ENCODE data around the gene B4GALNT3.

The B4GALNT3 gene

GRCh38 chr12:563787-564298 is 104.1 kb downstream of the B4GALNT3 start:
- TF ChIP-seq GABPA (IDR thresholded peaks at IDR 0.05; ENCODE audit: low read depth) (no peak), SPI1 (IDR thresholded peaks at IDR 0.05; ENCODE audit: borderline replicate concordance, low read depth) (no peak), POLR2AphosphoS5 (IDR thresholded peaks at IDR 0.05; ENCODE audit: low read depth) (no peak)
- TF ChIP-seq, protein P1, sequence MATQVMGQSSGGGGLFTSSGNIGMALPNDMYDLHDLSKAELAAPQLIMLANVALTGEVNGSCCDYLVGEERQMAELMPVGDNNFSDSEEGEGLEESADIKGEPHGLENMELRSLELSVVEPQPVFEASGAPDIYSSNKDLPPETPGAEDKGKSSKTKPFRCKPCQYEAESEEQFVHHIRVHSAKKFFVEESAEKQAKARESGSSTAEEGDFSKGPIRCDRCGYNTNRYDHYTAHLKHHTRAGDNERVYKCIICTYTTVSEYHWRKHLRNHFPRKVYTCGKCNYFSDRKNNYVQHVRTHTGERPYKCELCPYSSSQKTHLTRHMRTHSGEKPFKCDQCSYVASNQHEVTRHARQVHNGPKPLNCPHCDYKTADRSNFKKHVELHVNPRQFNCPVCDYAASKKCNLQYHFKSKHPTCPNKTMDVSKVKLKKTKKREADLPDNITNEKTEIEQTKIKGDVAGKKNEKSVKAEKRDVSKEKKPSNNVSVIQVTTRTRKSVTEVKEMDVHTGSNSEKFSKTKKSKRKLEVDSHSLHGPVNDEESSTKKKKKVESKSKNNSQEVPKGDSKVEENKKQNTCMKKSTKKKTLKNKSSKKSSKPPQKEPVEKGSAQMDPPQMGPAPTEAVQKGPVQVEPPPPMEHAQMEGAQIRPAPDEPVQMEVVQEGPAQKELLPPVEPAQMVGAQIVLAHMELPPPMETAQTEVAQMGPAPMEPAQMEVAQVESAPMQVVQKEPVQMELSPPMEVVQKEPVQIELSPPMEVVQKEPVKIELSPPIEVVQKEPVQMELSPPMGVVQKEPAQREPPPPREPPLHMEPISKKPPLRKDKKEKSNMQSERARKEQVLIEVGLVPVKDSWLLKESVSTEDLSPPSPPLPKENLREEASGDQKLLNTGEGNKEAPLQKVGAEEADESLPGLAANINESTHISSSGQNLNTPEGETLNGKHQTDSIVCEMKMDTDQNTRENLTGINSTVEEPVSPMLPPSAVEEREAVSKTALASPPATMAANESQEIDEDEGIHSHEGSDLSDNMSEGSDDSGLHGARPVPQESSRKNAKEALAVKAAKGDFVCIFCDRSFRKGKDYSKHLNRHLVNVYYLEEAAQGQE (IDR thresholded peaks at IDR 0.05; ENCODE audit: insufficient replicate concordance, low read depth) = no peak
- TF ChIP-seq, protein P2, sequence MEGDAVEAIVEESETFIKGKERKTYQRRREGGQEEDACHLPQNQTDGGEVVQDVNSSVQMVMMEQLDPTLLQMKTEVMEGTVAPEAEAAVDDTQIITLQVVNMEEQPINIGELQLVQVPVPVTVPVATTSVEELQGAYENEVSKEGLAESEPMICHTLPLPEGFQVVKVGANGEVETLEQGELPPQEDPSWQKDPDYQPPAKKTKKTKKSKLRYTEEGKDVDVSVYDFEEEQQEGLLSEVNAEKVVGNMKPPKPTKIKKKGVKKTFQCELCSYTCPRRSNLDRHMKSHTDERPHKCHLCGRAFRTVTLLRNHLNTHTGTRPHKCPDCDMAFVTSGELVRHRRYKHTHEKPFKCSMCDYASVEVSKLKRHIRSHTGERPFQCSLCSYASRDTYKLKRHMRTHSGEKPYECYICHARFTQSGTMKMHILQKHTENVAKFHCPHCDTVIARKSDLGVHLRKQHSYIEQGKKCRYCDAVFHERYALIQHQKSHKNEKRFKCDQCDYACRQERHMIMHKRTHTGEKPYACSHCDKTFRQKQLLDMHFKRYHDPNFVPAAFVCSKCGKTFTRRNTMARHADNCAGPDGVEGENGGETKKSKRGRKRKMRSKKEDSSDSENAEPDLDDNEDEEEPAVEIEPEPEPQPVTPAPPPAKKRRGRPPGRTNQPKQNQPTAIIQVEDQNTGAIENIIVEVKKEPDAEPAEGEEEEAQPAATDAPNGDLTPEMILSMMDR (IDR thresholded peaks at IDR 0.05; ENCODE audit: insufficient read depth, low read length) = no peak
- no peaks in the 10 kb centered on the region for H3K27me3 ChIP-seq (ENCODE audit: insufficient read depth, poor library complexity, severe bottlenecking)
- DNase-seq (ENCODE audit: low read depth in 1 of 2, low spot score in 1 of 2) = peak in 1 of 2 experiments; percentile 25
- no peak overlapping the region for H3K4me3 ChIP-seq (replicated peaks; ENCODE audit: insufficient read depth, low read length)
- peak overlapping the region; percentile 94 for H3K27ac ChIP-seq (replicated peaks)

GRCh38 chr12:565161-565560 is 105.4 kb downstream of the B4GALNT3 start:
- TF ChIP-seq POLR2AphosphoS5 (IDR thresholded peaks at IDR 0.05; ENCODE audit: low read depth) = no peak
- TF ChIP-seq SPI1 (IDR thresholded peaks at IDR 0.05; ENCODE audit: borderline replicate concordance, low read depth) = no peak
- TF ChIP-seq GABPA (IDR thresholded peaks at IDR 0.05; ENCODE audit: low read depth) = no peak
- TF ChIP-seq, protein P2 (IDR thresholded peaks at IDR 0.05; ENCODE audit: insufficient read depth, low read length) = no peak
- TF ChIP-seq, protein P1 (IDR thresholded peaks at IDR 0.05; ENCODE audit: insufficient replicate concordance, low read depth) = no peak

DNA sequence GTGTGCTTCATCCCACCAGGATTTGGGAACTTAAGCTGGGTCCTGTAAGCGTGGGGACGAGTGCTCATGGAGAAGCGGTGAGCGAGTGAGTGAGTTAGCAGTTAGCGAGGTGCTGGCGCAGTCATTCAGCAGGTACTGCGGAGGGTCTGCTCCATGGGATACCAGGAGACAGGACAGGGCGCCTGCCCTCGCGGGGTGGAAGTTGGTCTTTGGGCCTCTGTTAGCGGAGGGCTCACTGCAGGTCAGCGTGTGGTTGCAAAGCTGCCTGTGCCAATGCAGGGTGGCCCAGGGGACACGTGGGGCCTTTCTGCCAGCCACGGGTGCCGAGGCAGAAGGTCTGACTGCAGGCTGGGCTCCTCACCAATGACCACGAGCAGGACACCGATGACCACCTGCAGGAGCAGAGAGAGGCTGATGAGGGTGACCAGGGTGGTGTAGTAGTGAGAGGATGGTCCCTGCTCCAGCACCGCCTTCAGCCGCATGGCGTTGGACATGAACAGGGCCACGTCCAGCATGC is 105.9 kb downstream of the B4GALNT3 start:
- Histone ChIP-seq H3K27me3 (ENCODE audit: insufficient read depth, poor library complexity, severe bottlenecking) (no peaks in the 10 kb centered on the region), H3K27ac (replicated peaks) (no peak overlapping the region), H3K4me3 (replicated peaks; ENCODE audit: insufficient read depth, low read length) (no peak overlapping the region)
- TF ChIP-seq GABPA (IDR thresholded peaks at IDR 0.05; ENCODE audit: low read depth) (no peak), POLR2AphosphoS5 (IDR thresholded peaks at IDR 0.05; ENCODE audit: low read depth) (no peak), SPI1 (IDR thresholded peaks at IDR 0.05; ENCODE audit: borderline replicate concordance, low read depth) (no peak)
- TF ChIP-seq, protein P1 (IDR thresholded peaks at IDR 0.05; ENCODE audit: insufficient replicate concordance, low read depth) = no peak
- TF ChIP-seq, protein P2 (IDR thresholded peaks at IDR 0.05; ENCODE audit: insufficient read depth, low read length) = no peak
- no peak for DNase-seq (ENCODE audit: low read depth in 1 of 2, low spot score in 1 of 2)

More at GRCh38 chr12:565161-565560, 105.4 kb downstream of the B4GALNT3 start:
- H3K4me3 ChIP-seq (replicated peaks; ENCODE audit: insufficient read depth, low read length) = no peak overlapping the region
- H3K27me3 ChIP-seq (ENCODE audit: insufficient read depth, poor library complexity, severe bottlenecking) = no peaks in the 10 kb centered on the region
- DNase-seq (ENCODE audit: low read depth in 1 of 2, low spot score in 1 of 2) = no peak
- H3K27ac ChIP-seq (replicated peaks) = no peak overlapping the region
